HepG2 (cell line): ENCODE results near the gene PDE2A.

Experiments used
- CTCF ChIP-seq: sonication (generic); formaldehyde crosslinking; IDR thresholded peaks from 2 replicates; pipeline ENCODE4 v1.5.0; 2020; ENCODE audit warnings: mild to moderate bottlenecking, missing genetic modification reagents, moderate library complexity
- EP300 ChIP-seq, 3 experiments: sonication (generic) in 1 of 3; formaldehyde crosslinking in 1 of 3; IDR thresholded peaks; 2 replicates each; pipeline versions ENCODE4 v1.5.1 to v1.6.1; 2011 to 2020; ENCODE audit warnings: low read depth in 2 of 3, low read length in 2 of 3, borderline replicate concordance in 1 of 3, improper control_type of control experiment in 1 of 3, mild to moderate bottlenecking in 1 of 3, missing genetic modification reagents in 1 of 3, moderate library complexity in 1 of 3
- HNRNPLL ChIP-seq: fragments of 200-400 bp; formaldehyde crosslinking; IDR thresholded peaks from 2 replicates; pipeline ENCODE4 v1.6.1; 2017; ENCODE audit warnings: mild to moderate bottlenecking, low read depth, low read length; ENCODE audit not compliant: poor library complexity, severe bottlenecking
- KDM1A ChIP-seq: IDR thresholded peaks from 2 replicates; pipeline ENCODE4 v1.6.1; 2016; ENCODE audit warnings: missing compliant biosample characterization
- MTERF4 ChIP-seq: sonication (generic); formaldehyde crosslinking; IDR thresholded peaks from 2 replicates; pipeline ENCODE4 v1.8.0; 2023; ENCODE audit warnings: mild to moderate bottlenecking, missing genetic modification reagents
- MTF2 ChIP-seq: sonication (generic); formaldehyde crosslinking; IDR thresholded peaks from 2 replicates; pipeline ENCODE4 v1.5.0; 2020; ENCODE audit warnings: missing genetic modification reagents, borderline replicate concordance
- NFE2L1 ChIP-seq: sonication (generic); formaldehyde crosslinking; IDR thresholded peaks from 2 replicates; pipeline ENCODE4 v1.4.0; 2020; ENCODE audit warnings: missing genetic modification reagents, mild to moderate bottlenecking, borderline replicate concordance
- SIN3A ChIP-seq: IDR thresholded peaks from 2 replicates; pipeline ENCODE4 v1.6.1; 2011; ENCODE audit warnings: low read depth, mild to moderate bottlenecking, control low read depth, low read length, borderline replicate concordance
- YY1 ChIP-seq: IDR thresholded peaks from 2 replicates; pipeline ENCODE4 v1.6.1; 2011; ENCODE audit warnings: low read length, low read depth, moderate library complexity, mild to moderate bottlenecking; ENCODE audit not compliant: insufficient read depth, insufficient replicate concordance
- ZBTB3 ChIP-seq: sonication (generic); formaldehyde crosslinking; IDR thresholded peaks from 2 replicates; pipeline ENCODE4 v1.4.0; 2020; ENCODE audit warnings: low read depth, mild to moderate bottlenecking, moderate library complexity, missing genetic modification reagents, borderline replicate concordance
- ZNF24 ChIP-seq: fragments of 450-650 bp; IDR thresholded peaks from 2 replicates; pipeline ENCODE4 v1.6.1; 2017; ENCODE audit warnings: antibody characterized with exemption, mild to moderate bottlenecking
- ZNF512 ChIP-seq: sonication (generic); formaldehyde crosslinking; IDR thresholded peaks from 2 replicates; pipeline ENCODE4 v1.4.0; 2020; ENCODE audit warnings: mild to moderate bottlenecking, missing genetic modification reagents

DNA sequence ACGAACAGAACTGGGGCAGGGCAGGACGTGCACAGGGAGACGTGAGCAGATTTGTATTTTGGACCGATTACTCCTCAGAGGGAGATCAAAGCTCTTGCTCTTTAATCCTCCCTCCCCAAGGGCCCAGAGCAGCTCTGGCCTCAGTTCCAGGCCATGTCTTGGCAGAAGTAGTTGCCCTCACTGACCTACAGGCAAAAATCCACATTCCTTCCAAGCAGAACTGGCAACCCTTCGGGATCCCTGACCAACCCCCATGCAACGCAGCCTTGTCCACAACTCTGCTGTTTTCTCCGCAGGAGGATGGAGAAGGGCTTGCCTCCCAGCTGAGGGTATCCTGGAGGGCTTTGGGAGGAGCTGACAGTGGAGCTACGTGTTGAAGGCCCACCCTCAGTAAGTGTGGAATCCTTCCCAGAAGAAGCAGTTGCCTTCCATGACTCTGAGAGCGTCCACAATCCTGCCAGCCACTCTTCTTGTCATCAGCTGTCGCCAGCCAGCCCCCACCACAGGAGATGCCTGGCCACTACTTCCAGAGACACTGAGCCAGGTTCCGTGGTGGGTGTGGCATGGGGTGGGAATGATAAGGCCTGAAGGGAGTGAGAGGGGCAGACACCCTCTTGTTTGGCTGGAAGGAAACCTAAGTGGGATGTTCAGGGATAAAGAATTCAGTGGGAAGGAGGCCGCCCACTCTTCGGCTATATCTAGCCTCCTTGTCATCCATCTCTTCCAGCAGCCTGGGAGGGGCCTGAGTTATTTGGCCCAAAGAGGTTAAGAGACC is 68.1 kb downstream of the PDE2A start:
- TF ChIP-seq MTF2 (CRISPR knock-in tag) (no peak), MTERF4 (CRISPR knock-in tag) (no peak), NFE2L1 (no peak), YY1 (no peak), CTCF (CRISPR knock-in tag) (no peak), EP300 (IDR thresholded peaks at IDR 0.05; ENCODE audit: low read depth in 2 of 2, low read length in 2 of 2) (no peak), EP300 (CRISPR knock-in tag; IDR thresholded peaks at IDR 0.05; ENCODE audit: borderline replicate concordance) (no peak), HNRNPLL (no peak), SIN3A (no peak), KDM1A (no peak), ZNF512 (CRISPR knock-in tag) (no peak), ZBTB3 (CRISPR knock-in tag) (no peak), ZNF24 (no peak)
